Measurements from ENCODE around the gene ELMO1.

ELMO1 gene

DNA sequence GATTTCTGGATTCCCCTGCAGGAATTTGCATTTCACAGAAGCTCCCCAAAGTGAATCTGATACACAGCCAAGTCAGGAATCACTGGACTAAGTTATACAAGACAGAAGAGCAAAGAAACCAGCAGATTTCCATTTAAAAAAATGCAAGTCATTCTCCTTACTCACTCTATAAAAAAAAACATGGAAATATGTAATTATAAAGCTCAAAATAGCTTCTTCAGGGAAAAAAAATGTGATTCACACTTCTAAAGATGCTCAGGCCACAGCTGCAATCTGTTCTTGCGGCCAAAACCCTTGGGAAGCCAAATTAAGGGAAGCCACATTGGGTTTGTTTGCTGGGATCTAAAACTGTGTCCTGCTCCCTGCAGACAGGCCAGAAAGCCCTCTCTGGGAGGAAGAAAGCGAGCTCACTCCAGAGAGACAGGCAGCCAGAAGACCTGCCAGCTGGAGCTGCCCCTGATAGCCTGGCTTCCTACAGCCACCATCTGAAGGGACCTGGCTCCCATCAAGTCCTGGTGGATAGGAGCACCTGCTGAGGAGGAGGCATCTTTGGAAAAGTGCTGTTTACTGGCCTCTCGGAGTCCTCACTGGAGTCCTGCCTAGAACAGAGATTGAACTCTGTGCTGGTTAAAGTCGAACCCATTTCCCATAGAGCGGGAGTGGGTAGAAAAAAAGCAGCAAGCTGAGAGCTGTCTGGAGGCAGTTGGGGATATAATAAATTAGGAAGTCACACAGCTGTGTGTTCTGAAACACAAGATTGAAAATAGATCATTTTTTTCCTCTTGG lies 365.2 kb downstream of the ELMO1 start:
- no peak for DNase-seq

DNA sequence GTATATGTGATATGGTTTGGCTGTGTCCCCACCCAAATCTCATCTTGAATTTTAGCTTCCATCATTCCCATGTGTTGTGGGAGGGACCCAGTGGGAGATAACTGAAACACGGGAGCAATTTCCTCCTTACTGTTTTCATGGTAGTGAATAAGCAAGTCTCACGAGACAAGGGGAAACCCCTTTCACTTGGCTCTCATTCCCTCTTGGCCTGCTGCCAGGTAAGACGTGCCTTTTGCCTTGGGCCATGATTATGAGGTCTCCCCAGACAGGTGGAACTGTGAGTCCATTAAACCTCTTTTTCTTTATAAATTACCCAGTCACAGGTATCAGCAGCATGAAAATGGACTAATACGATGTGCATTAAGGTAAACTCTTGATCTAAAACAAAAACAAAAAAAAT lies 367.2 kb downstream of the ELMO1 start:
- DNase-seq: no peak

DNA sequence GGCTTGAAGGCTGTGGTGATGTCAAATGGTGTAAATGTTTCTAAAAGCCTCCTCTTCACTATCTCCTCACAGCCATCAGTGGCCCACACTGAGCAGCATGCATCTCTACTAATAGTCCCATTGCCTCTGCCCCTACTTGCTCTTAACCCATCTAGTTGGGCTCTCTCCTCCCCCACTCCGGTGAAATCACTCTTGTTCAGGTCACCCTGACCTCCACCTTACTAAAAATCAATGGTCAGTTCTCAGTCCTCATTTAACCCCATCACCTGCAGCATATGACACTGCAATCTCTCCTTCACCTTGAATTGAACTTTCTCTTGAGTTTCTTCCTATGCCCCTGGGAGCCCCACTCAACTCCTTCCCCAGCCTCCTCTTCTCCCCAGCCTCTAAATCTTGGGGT lies 369.2 kb downstream of the ELMO1 start:
- DNase-seq: no peak

DNA sequence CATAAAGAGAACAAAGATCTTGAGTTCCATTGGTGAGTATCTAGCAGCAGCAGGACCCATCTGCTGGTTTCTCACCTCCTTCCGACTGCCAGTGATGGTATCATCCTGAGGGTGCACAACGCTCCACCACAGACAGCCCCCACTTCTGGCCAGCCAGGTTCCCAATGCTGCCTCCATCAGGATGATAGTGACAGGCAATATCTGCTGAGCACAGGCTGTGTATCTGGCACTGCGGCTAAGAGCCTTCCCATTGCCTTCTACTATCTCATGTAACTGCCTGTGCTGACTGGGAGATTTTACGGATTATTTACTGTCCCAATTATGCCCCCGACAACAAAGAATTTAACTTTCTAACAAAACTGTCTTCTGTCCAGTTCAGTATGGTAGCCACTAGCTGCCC lies 372.0 kb downstream of the ELMO1 start:
- no peak for DNase-seq

DNA sequence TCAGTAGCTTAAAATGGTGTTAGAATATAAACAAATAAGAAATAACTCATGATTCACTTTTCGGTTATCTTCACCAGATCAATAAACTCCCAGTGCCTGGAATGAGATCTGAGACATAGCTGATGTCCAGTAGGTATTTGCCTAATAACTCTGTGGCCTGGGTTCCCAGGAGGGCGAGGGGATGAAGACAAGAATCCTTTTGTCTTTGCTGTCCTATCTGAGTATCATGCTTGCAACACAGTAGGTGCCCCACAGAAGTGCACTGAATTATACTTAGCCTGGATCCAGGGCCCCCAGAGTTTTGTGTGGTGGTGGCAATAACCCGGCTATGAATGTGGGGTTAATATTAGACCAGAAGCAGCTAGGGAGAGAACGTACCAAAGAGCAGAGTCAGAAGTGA lies 374.3 kb downstream of the ELMO1 start:
- DNase-seq: no peak

DNA sequence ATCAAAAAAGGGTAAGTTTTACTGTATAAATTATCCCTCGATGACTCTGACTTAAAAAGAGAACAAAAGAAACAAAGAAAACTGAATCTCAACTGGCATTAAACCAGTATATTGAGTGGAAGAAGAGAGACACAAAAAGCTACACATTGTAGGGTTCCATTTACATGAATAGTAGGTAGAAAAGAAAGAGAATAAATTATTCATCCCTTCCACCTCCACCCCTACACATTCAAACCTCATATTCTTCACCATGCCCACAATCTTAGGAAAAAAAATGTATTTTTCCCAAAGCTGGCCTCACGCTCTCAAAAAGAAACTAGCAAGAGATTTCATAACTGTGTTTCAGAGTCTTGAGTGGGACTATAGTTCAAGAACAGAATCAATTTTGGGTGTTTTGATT lies 377.5 kb downstream of the ELMO1 start:
- peak; percentile 37 for DNase-seq

DNA sequence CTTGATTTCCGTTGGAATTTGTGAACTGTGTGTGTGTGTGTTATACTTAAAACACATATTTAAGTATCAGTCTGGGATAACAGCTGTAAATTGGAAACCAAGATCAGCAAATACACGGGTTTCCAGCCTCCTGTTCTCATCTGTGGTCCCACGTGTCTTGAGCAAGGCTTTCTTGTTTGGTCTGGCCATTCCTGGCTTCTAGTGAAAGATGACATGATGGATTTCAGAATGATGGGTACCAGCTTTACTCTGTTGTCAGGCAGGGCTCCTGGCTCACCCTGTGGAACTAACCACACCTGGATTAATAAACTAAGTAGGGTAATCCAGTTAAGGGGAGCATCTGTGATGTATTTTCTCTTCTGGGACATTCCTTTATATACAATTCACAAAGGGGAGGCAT lies 378.2 kb downstream of the ELMO1 start:
- no peak for DNase-seq

DNA sequence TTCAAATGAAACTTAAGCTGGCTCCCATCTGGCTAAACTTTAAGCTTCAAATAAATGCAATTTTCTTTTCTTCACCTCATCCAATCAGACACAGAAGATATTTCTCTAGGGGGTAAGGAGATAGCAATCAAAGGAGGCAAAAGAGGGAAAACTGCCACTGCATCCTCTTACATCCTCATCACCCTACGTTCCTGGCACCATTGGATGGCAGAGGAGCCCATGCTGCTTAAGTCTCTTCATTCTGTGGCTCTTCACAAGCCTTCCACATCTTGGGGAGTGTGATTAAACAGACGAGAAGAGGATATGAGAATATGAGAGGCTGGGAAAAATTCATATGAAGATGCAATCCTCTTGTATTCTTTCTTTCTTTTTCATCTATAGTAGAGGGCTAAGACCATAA lies 378.6 kb downstream of the ELMO1 start:
- DNase-seq: no peak

DNA sequence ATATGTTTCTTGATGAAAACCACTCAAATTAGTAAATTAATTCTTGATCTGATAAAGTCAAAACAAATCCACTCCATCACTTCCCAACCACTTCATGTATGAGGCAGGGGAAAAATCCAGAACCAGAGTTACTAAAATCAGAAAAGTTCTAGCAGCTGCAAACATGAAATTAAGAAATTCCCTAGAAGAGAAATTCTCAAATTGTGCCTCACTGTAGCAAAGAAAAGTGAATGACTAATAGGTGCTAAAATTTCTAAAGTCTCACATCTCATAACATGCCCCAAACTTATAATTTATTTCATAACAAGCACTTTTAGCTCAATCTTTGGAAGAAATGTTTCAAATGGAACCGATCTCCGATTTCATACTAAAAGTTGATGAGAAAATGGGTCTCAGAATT lies 379.3 kb downstream of the ELMO1 start:
- DNase-seq: no peak

DNA sequence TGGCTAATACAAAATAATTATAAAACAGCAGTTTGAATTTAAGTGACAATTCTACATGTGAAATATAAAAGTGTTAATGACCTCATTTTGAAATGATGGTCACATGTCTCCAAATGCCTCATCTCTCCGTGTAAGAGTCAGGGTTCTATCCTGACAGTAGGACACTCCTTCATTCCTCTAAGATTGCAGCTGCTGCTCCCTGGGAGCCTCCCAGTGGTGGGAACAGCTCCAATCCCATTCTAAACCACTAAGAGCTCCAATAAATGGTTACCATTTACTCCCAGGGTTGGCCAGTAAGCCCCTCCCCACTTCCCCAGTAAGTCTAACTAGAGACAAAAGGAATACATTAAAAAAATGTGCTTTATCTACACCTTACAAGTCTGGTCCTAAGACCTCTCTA lies 379.8 kb downstream of the ELMO1 start:
- DNase-seq: no peak

DNA sequence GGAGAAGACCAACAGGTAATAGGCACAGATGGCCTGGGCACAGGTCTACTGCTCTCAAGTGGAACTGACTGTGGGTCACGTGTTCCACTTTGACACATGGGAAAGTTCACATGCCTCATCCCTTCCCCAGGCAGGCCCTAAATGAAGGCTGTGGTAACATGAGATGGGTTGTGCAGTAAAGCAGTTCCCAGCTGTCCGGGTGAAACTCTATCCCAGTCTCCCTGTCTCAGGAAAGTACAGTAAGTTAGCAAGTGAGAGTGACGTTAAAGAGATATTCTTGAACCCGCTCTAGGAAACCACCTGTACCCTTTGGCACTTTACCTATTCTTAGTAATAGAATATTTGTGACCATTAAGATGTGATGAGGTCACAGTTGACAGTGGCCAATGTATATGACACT lies 380.6 kb downstream of the ELMO1 start:
- DNase-seq: no peak

DNA sequence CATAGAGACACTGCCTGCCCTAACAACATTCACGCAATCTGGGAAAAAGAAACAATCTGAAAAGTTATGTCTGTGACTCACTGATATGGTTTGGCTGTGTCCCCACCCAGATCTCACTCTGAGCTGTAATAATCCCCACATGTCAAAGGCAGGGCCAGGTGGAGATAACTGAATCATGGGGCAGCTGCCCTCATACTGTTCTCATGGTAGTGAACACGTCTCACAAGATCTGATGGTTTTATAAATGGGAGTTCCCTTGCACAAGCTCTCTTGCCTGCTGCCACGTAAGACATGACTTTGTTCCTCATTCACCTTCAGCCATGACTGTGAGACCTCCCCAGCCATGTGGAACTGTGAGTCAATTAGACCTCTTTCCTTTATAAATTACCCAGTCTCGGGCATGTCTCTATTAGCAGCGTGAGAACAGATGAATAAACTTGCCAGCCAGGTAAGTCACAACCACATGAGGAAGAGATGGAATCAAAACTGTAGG lies 382.8 kb downstream of the ELMO1 start:
- DNase-seq: peak; percentile 77

DNA sequence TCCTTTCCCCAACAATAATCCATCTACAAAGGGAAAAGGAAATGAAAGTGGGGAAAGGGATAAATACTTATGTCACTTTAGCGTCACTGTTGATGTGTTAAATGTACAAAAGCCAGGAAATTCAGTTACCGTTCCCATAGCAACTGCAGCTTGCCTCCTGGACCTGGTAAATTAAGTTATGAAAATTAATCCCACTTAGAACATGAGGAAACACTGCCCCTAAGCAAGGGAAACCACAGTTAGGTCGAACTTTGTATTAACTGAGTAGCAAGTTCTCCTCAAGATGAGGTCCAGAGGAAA lies 386.2 kb downstream of the ELMO1 start:
- no peak for DNase-seq

DNA sequence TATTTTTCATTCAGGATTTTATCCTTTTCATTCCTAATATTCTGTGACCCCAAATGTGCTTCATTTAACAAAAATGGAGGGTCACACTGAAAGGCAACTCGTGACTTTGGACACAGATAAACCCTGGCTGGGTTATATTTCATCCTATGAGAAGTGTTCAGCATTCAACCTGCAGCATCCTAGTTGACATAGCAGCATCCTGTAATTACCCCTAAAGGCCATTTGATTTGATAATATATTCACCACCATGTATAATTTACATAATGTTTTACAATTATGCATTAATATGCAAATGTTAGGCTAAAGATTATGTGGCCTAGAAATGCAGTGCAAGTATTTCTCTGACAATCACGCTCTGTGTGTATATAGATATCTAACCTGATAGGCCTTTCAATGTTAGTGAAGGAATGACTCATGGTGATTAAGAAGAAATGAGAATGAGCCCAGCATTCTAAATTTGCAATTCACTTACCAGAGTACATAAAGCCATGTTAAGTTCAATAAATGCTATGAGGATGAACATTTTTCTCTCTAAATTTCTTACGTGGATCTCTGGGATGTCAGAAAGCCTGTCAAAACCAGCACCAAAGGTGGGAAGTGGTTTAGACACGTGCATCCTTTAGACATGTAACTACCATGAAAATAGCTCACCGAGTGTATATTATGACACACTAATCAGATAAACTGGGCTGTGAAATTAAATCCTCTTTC lies 386.7 kb downstream of the ELMO1 start:
- peak; percentile 23 for DNase-seq

DNA sequence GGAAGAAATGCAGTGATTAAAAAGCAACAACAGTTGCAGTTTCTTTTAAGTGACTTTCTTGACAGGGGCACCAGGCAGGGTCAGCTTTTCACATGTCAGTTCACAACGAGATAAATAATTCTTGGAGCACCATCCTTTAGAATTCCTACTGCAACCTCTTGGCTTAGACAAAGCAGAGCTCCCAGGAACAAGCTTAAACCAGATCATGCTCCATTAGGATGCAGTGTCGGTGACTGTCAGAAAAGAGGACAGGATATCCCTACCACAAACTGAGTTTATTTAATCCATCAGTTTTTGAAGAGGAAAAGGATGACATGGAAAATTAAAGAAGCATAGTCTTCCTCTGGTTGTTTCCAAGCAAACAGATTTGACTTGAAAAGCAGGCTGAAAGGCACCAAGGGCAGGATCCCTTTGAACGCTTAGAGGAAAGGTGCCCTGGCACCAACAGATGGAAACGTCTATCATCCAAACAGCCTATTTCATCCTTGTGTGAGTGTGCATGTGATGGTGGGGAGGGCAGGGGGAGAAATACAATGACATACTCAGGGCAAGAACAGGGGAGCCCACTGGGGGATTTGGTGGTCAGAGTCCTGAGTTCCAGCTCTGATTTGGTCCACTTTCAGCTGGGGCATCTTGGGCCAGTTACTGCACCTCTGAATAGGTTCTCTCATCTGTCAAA lies 392.3 kb downstream of the ELMO1 start:
- no peak for DNase-seq

DNA sequence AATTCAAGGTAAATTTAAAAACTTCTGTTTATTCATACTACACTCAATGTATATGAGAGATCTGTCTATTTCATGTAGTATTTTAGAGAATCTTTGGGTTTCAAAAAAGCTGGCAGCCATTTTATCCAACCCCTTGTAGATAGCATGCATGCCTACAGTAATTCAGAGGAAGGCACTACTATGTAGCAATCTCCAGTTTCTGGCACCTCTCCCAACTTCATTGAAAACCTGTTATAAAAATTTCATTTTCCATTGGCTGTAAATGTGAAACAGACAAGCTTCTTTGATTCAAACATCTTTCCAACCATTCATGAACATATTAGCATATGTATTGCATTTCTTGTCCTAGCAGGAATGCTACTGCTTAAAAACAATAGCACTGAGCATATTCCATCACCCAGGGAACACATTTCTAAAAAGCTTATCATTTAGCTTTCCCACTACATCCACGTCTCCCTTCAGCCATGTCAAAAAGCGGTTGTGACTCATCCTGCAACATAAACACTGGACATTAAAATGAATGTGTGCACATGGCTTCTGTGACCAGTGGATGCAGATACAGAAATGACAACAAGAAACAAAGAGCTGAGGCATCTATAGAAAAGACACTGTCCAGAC lies 393.9 kb downstream of the ELMO1 start:
- DNase-seq: no peak

DNA sequence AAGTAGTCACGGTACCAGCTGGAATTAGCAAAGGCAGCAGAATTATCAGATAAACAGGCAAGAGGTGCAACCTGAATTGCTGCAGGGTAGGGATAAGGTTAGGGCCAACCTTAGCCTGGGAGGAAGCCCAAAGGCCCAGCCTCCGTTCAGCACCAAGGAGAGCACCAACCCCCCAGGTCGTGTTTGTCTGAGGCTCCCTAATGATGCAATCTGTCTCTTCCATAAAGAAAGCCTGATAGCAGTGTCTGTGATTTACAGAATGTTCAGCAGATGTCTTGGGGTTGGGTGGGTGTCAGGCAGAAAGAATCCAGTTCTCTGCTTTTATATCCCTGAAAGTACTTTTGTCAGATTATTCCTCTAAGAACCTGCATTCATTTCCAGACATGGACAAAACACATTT lies 396.0 kb downstream of the ELMO1 start:
- DNase-seq: no peak

DNA sequence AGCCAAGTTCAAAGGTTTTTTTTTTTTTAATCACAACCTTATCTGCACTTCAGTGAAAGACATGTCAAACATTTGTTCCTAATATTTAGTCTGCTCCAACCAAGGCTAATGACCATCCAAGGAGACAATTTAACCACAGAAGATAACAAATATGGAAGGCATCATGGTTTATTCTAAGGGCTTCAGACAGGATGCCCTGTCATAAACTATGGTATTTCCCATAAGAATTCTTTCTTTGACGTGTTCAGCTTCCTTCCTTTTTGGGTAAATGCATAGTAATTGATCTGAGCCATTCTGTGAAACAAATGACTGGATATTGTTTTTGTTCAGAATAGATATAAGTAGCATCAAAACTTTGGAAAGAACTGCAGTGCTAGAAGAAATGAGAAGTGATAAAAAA lies 397.9 kb downstream of the ELMO1 start:
- no peak for DNase-seq

DNA sequence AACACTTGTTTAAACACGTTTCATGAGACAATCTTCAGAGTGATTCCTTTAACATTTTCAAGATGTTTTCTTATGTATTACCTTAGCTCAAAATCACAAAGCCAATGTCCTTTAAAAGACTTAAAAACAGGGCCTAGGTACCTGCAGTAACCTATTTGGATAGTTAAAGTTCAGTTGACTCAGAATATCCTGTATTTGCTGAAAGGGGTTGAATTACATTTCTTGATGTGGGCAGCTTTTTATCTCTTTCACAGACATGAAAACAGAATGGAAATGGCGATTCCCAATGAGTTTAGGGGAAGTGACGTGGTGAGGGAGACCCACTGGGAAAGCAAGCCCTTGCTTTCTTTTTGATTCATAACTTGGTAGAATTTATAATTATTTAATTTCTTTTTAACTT lies 400.0 kb downstream of the ELMO1 start:
- no peak for DNase-seq

DNA sequence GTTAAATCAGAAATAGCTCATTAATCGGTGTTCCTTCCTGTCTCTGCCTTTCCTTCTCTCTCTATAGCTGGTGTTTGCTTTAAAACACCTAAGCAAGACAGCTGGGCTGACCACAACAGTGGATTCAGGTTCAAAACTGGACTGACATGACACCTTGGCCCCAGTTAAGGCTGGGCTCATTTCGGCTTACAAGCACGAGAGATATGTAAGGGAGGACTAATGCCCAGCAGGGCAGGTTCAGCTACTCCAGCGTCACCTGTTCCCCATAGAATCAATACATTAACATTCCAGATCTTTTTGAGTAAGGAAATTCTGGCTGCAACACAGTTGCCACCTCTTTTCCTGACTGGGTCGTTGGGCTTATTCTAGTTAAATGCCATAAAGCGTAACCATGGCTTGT lies 401.4 kb downstream of the ELMO1 start:
- no peak for DNase-seq

DNA sequence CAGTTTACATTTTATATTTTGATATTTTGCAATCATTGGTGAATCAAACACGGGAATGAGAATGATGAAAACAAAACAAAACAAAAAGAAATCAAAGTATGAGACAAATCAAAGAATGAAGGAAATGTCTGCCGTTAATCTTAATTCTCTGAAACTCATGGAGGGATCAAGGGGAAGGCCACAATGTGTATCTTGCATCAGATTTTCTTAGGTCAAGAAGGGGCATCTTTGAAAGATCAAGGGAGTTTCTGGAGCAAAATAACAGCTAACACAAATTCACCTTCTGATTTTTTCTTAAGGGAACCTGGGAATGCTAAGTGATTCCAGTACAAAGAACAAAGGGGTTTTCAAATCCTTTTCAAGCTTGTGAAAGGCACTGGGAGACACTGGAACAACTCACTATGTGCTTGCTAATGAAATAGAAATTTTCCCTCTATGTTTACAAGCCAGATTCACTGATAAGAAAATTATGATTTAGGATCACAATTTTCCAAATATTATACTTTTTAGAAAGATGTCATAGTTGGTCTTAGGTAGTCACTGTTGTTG lies 402.1 kb downstream of the ELMO1 start:
- no peak for DNase-seq

DNA sequence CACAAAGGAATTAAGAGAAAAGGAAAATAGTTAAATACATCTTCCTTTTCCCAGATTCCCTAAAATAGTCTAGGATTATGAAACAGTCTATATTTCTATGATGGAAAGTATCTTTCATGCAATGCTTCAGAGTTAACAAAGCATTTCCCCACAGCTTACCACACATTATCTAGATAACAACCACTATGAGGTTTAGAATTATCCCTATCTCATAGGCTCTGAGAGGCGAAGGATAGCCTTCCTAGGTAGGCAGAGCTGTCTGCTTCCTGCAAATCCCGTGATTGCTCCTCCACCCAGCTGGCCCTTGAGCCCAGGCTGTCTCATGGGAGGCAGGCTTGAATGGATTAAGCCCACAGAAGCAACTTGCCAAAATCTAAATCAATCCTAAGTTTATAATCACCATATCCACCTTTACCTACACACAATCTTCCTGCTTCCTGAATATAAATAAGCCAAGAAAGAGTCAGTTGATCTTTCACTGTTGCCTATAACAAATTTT lies 402.9 kb downstream of the ELMO1 start:
- DNase-seq: no peak

DNA sequence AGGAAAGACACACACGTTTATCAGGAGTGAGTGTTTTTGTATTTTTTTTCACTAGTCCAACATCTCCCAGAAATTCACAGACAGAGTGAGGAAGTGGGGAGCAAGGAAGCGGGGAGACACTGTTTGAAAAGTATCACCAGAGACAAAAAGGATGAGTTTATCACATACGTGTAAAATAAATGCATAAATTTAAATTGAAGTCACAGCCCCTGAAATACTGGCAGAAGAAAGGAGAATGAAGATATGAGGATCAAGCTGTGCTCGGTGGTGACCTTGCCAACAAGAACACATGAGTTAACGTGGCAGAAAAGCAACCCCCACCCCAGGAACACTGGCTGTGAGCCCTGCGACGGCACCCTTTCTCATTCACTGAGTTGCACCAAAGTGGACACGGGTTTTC lies 407.2 kb downstream of the ELMO1 start:
- DNase-seq: no peak

All from activated CD4-positive, alpha-beta T cell treated with anti-CD3 and anti-CD28 coated beads, Interleukin-2, amount 50 U/mL, for 16 hours (primary cell).